22Rv1 (cell line): ENCODE results near the gene MEIS3.

Experiments used
- CTCF ChIP-seq: fragments of 450-650 bp; IDR thresholded peaks from 2 replicates; pipeline ENCODE4 v1.5.1; 2017; ENCODE audit warnings: mild to moderate bottlenecking
- ZFX ChIP-seq: fragments of 450-650 bp; IDR thresholded peaks from 2 replicates; pipeline ENCODE4 v1.6.1; 2017; ENCODE audit warnings: antibody characterized with exemption, borderline replicate concordance

GRCh38 chr19:47443331-47443730, 24.0 kb upstream of the MEIS3 start:
- TF ChIP-seq CTCF, result no peak
- TF ChIP-seq ZFX, result no peak
